Measurements from ENCODE around the gene CDH23.

DNA sequence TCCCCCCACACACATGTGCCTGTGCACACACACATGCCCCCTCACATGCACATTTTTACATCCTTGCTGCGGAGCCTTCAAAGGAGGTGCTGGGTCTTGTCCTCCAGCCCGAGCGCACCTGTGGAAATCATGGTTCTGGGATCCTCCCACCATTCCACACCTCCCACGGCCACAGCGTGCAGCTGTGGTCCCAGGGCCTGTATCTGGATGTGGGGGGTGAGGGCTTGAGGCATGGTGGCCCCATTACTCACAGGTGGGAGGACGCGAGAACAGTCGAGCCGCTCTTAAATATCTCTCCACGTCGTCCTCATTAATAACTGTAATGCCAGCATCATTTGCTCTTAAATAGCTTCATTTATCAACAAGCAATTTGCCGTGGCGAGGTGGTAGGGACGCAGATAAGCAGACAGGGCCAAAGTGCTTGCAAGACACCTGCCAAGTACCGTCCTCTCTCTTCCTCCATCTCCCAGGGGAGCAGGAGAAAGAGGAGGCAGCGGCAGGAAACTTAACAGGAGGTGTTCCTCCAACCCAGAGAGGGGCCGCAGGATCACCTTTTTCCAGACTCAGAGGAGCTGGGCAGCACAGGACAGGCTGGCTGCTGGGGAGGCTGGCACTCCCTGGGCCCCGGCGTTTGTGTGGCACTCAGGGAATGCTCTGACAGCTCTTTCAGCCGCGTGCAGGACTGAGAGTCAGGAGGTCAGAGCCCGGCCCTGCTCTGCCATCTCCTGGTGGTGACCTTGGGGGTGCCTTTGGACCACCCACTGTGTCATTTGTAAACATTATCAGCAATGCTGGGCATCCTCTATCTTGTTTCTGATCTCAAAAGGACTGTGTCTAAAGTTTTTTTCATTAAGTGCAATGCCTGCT is 87.4 kb downstream of the CDH23 start:
- TF ChIP-seq POLR2AphosphoS5 (IDR thresholded peaks at IDR 0.05) (no peak), CTCF (IDR thresholded peaks at IDR 0.05) (no peak), POLR2A (IDR thresholded peaks at IDR 0.05) (no peak), EP300 (IDR thresholded peaks at IDR 0.05; ENCODE audit: low read depth) (no peak)

All from transverse colon (tissue), 4 donors.